GM18505 (cell line): ENCODE results near the gene NMNAT1.
"Not testable (repeated sequence)": the region's sequence is repeated elsewhere in the genome, so short reads cannot be mapped to it uniquely, and the experiment has no call there.

Experiments
- ATAC-seq: cut with Tn5 transposase; IDR thresholded peaks from one replicate; pipeline ENCODE4 v1.9.1; 2021; ENCODE audit not compliant: unreplicated experiment
- POLR2A ChIP-seq: IDR thresholded peaks from 4 replicates; pipeline ENCODE4 v1.6.1; 2011; ENCODE audit warnings: borderline replicate concordance; ENCODE audit not compliant: insufficient read depth, insufficient read length; ENCODE audit errors: extremely low read depth

The NMNAT1 gene

GRCh38 chr1:9960011-9960410 lies 16.7 kb downstream of the NMNAT1 start:
- ATAC-seq = no peak
- TF ChIP-seq POLR2A = no peak

GRCh38 chr1:9960706-9961562 lies 17.7 kb downstream of the NMNAT1 start:
- ATAC-seq = no peak
- TF ChIP-seq POLR2A = no peak

- TF ChIP-seq POLR2A = no peak
- no peak for ATAC-seq
Measured at GRCh38 chr1:9984253-9984652, 41.0 kb downstream of the NMNAT1 start.

- no peak for TF ChIP-seq POLR2A
- no peak for ATAC-seq
Measured at GRCh38 chr1:9985001-9985400, 41.7 kb downstream of the NMNAT1 start.

GRCh38 chr1:9989773-9990172 lies 46.5 kb downstream of the NMNAT1 start:
- no peak for ATAC-seq
- no peak for TF ChIP-seq POLR2A

GRCh38 chr1:9990944-9991343 lies 47.7 kb downstream of the NMNAT1 start:
- TF ChIP-seq POLR2A = no peak
- no peak for ATAC-seq

GRCh38 chr1:9992910-9993309 lies 49.6 kb downstream of the NMNAT1 start:
- TF ChIP-seq POLR2A = no peak
- no peak for ATAC-seq

GRCh38 chr1:9993561-9994075 lies 50.3 kb downstream of the NMNAT1 start:
- no peak for ATAC-seq
- TF ChIP-seq POLR2A = no peak

- TF ChIP-seq POLR2A = no peak
- ATAC-seq = no peak
Measured at GRCh38 chr1:9996624-9997582, 53.6 kb downstream of the NMNAT1 start, which contains the start of gene RBP7. Gene RBP7 (plus strand): TSS chr1:9997228. CDS start chr1:9997259, 31 bp downstream.

- ATAC-seq = no peak
- TF ChIP-seq POLR2A = no peak
Measured at GRCh38 chr1:10001016-10001665, 57.9 kb downstream of the NMNAT1 start.

- not testable (repeated sequence) for ATAC-seq
Measured at GRCh38 chr1:10005248-10005647, 62.0 kb downstream of the NMNAT1 start.

- ATAC-seq = no peak
- no peak for TF ChIP-seq POLR2A
Measured at GRCh38 chr1:10007169-10007568, 63.9 kb downstream of the NMNAT1 start.

- ATAC-seq = no peak
Measured at GRCh38 chr1:10014016-10014415, 70.7 kb downstream of the NMNAT1 start.

More at GRCh38 chr1:10014016-10014415, 70.7 kb downstream of the NMNAT1 start:
- no peak for TF ChIP-seq POLR2A
